ENCODE measurements around the gene BTBD16. TPM values are rescaled to one million over a fixed set of nuclear protein-coding genes. Genes with fewer than 3 reads are reported as not detected.

Gene BTBD16
- total and polyA plus RNA-seq, 3 experiments from 2014 or later = not detected

DNA sequence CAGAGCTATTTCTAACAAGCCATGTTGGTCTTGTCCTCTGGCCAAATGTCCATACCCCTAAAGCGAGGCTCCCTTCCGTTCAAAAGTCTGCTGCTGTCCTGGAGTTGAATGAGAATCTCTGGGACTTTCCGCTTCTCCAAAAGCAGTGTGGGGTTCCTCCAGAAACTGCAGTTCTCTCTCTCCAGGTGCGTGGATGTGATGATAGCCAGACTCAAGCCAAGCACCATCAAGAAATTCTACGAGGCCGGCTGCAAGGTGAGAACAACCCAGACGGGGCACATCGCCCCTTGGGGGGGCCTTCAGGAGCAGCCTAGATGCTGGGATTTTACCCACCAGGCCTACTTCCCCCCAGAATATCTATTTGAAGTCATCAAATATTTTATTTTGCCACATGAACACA lies 26.5 kb downstream of the BTBD16 start:
- POLR2A ChIA-PET = no interaction called here
- H3K4me3 Mint-ChIP-seq = no peak overlapping the region
- no peaks in the 10 kb centered on the region for H3K9me3 Mint-ChIP-seq
- H3K27ac ChIP-seq (ENCODE audit: low read depth, low read length) = no peak overlapping the region
- H3K36me3 Mint-ChIP-seq = no peaks in the 10 kb centered on the region
- peaks cover 13% of the 10 kb centered on the region for H3K4me1 ChIP-seq (ENCODE audit: insufficient read depth, low read length)
- peaks cover 6 to 14% of the 10 kb centered on the region in 2 donors for H3K27me3 Mint-ChIP-seq
- CTCF ChIA-PET = interaction anchor here (2.2 to 2.5 kb wide), 2 partner anchors 137 to 268 kb away, joined by 17 to 29 read pairs; no protein-coding TSS in a partner anchor
- H3K27me3 ChIP-seq (ENCODE audit: insufficient read depth, low read length, poor library complexity, severe bottlenecking) = no peaks in the 10 kb centered on the region
- peak overlapping the region in 1 of 8 donors; percentile 7 for H3K27ac Mint-ChIP-seq
- no peak overlapping the region for H3K4me3 ChIP-seq (ENCODE audit: low read length)
- H3K4me1 Mint-ChIP-seq = peaks cover 13 to 29% (median 16%) of the 10 kb centered on the region in 3 donors
- H3K36me3 ChIP-seq (ENCODE audit: insufficient read depth, low read length) = no peaks in the 10 kb centered on the region
- no peak for DNase-seq
- H3K9me3 ChIP-seq (ENCODE audit: low read length) = no peaks in the 10 kb centered on the region

- Mint-ChIP-seq H3K9me3 (no peaks in the 10 kb centered on the region), H3K36me3 (no peaks in the 10 kb centered on the region), H3K4me3 (no peak overlapping the region), H3K27me3 (peaks cover 6 to 14% of the 10 kb centered on the region in 2 donors), H3K4me1 (peaks cover 13 to 26% (median 14%) of the 10 kb centered on the region in 3 donors), H3K27ac (no peak overlapping the region)
- Histone ChIP-seq H3K27ac (ENCODE audit: low read depth, low read length) (no peak overlapping the region), H3K4me3 (ENCODE audit: low read length) (no peak overlapping the region), H3K4me1 (ENCODE audit: insufficient read depth, low read length) (peaks cover 13% of the 10 kb centered on the region), H3K36me3 (ENCODE audit: insufficient read depth, low read length) (no peaks in the 10 kb centered on the region), H3K9me3 (ENCODE audit: low read length) (no peaks in the 10 kb centered on the region), H3K27me3 (ENCODE audit: insufficient read depth, low read length, poor library complexity, severe bottlenecking) (no peaks in the 10 kb centered on the region)
- POLR2A ChIA-PET = no interaction called here
- DNase-seq = no peak
- CTCF ChIA-PET = interaction anchor here (0.9 to 2.5 kb wide), 14 partner anchors 14 to 525 kb away, joined by 3 to 29 read pairs (median 3); no protein-coding TSS in a partner anchor
These were observed 27.1 kb downstream of the BTBD16 start for GRCh38 chr10:122298206-122298597.

GRCh38 chr10:122298598-122299301 lies 27.7 kb downstream of the BTBD16 start:
- Histone ChIP-seq H3K36me3 (ENCODE audit: insufficient read depth, low read length) (no peaks in the 10 kb centered on the region), H3K27me3 (ENCODE audit: insufficient read depth, low read length, poor library complexity, severe bottlenecking) (no peaks in the 10 kb centered on the region), H3K9me3 (ENCODE audit: low read length) (no peaks in the 10 kb centered on the region), H3K4me1 (ENCODE audit: insufficient read depth, low read length) (peaks cover 13% of the 10 kb centered on the region), H3K27ac (ENCODE audit: low read depth, low read length) (no peak overlapping the region), H3K4me3 (ENCODE audit: low read length) (no peak overlapping the region)
- Mint-ChIP-seq H3K27me3 (peaks cover 6 to 14% of the 10 kb centered on the region in 2 donors), H3K27ac (peak overlapping the region in 5 of 8 donors; percentile 7 to 92 (median 52)), H3K9me3 (no peaks in the 10 kb centered on the region), H3K36me3 (no peaks in the 10 kb centered on the region), H3K4me3 (peak overlapping the region in 5 of 7 donors; percentile 35 to 86 (median 59)), H3K4me1 (peaks cover 12 to 20% (median 13%) of the 10 kb centered on the region in 3 donors)
- CTCF ChIA-PET = interaction anchor here (0.6 to 2.5 kb wide), 28 partner anchors 9 to 524 kb away, joined by 3 to 29 read pairs (median 3); no protein-coding TSS in a partner anchor
- peak; percentile 39 to 65 (median 48) for DNase-seq
- POLR2A ChIA-PET = no interaction called here

DNA sequence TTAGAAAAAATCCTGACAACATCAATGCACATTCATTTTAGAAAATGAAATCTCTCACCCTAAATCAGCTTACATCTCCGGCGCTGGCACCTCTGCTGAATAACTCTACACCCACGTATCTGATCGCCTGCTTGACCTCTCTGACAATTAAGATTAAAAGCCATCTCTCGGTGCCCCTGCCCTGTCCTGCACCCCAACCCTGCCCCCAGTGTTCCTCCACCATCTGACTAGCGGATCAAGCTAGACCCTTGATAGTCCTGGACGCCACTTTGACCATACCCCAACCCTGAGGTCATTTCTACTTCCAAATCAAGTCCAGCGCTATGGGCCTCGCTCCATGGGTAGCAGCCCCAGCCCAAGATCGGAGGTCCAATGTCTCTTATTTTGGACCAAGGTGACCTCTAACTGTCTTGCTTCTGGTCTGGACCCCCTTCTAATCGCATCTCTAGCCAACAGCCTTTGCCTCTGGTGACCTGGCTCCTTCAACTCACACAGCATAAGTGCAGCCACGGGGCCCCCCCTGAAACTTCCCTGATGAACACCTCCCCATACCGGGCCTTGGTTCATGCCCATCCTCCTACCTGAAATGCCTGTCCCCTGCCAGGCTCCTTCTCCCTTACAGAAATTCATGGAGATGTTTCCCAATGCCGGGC lies 28.5 kb downstream of the BTBD16 start:
- no peak overlapping the region for H3K4me3 ChIP-seq (ENCODE audit: low read length)
- ChIA-PET POLR2A (no interaction called here), CTCF (interaction anchor here (0.6 to 2.5 kb wide), 26 partner anchors 8 to 406 kb away, joined by 3 to 29 read pairs (median 3); no protein-coding TSS in a partner anchor)
- H3K27ac ChIP-seq (ENCODE audit: low read depth, low read length) = no peak overlapping the region
- no peaks in the 10 kb centered on the region for H3K27me3 ChIP-seq (ENCODE audit: insufficient read depth, low read length, poor library complexity, severe bottlenecking)
- peaks cover 6 to 14% of the 10 kb centered on the region in 2 donors for H3K27me3 Mint-ChIP-seq
- peak overlapping the region in 1 of 7 donors; percentile 21 for H3K4me3 Mint-ChIP-seq
- no peaks in the 10 kb centered on the region for H3K9me3 Mint-ChIP-seq
- DNase-seq = no peak
- H3K4me1 Mint-ChIP-seq = peaks cover 12 to 20% (median 13%) of the 10 kb centered on the region in 3 donors
- H3K27ac Mint-ChIP-seq = peak overlapping the region in 4 of 8 donors; percentile 23 to 92 (median 72)
- peaks cover 9% of the 10 kb centered on the region for H3K4me1 ChIP-seq (ENCODE audit: insufficient read depth, low read length)
- H3K36me3 Mint-ChIP-seq = no peaks in the 10 kb centered on the region
- H3K9me3 ChIP-seq (ENCODE audit: low read length) = no peaks in the 10 kb centered on the region
- H3K36me3 ChIP-seq (ENCODE audit: insufficient read depth, low read length) = no peaks in the 10 kb centered on the region

GRCh38 chr10:122301055-122301810 lies 30.1 kb downstream of the BTBD16 start:
- Histone ChIP-seq H3K9me3 (ENCODE audit: low read length) (no peaks in the 10 kb centered on the region), H3K27me3 (ENCODE audit: insufficient read depth, low read length, poor library complexity, severe bottlenecking) (no peaks in the 10 kb centered on the region), H3K36me3 (ENCODE audit: insufficient read depth, low read length) (no peaks in the 10 kb centered on the region), H3K4me3 (ENCODE audit: low read length) (no peak overlapping the region), H3K27ac (ENCODE audit: low read depth, low read length) (no peak overlapping the region), H3K4me1 (ENCODE audit: insufficient read depth, low read length) (no peaks in the 10 kb centered on the region)
- Mint-ChIP-seq H3K9me3 (peaks cover 0 to 4% (median 0%) of the 10 kb centered on the region in 5 donors), H3K36me3 (no peaks in the 10 kb centered on the region), H3K27ac (peak overlapping the region in 4 of 8 donors; percentile 84 to 93 (median 90)), H3K27me3 (peaks cover 7 to 14% of the 10 kb centered on the region in 2 donors), H3K4me1 (peaks cover 3 to 9% (median 5%) of the 10 kb centered on the region in 3 donors), H3K4me3 (peak overlapping the region in 1 of 7 donors; percentile 35)
- ChIA-PET POLR2A (no interaction called here), CTCF (interaction anchor here (1.4 to 2.3 kb wide), 2 partner anchors 133 to 264 kb away, joined by 4 to 5 read pairs; no protein-coding TSS in a partner anchor)
- peak in 2 of 5 donors; percentile 9 to 46 for DNase-seq

DNA sequence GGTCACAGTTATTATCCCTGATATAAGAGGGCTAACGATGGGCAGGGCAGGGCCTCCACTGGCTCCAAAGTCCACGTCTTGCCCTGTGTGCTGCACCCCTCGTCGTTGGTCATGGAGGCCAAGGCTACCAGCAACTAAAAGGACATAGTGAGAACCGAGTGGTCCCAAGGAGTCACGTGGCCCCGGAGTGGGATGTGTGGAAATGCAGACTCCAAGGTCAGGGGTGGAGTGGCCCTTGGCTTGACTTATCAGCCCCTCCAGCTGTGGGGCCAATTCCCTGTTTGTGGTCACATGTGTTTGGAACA lies 30.7 kb downstream of the BTBD16 start:
- no peak for DNase-seq
- Histone ChIP-seq H3K27ac (ENCODE audit: low read depth, low read length) (no peak overlapping the region), H3K9me3 (ENCODE audit: low read length) (no peaks in the 10 kb centered on the region), H3K36me3 (ENCODE audit: insufficient read depth, low read length) (no peaks in the 10 kb centered on the region), H3K4me3 (ENCODE audit: low read length) (no peak overlapping the region), H3K27me3 (ENCODE audit: insufficient read depth, low read length, poor library complexity, severe bottlenecking) (no peaks in the 10 kb centered on the region), H3K4me1 (ENCODE audit: insufficient read depth, low read length) (no peaks in the 10 kb centered on the region)
- peaks cover 0 to 4% (median 0%) of the 10 kb centered on the region in 5 donors for H3K9me3 Mint-ChIP-seq
- peaks cover 7 to 11% of the 10 kb centered on the region in 2 donors for H3K27me3 Mint-ChIP-seq
- H3K4me1 Mint-ChIP-seq = peaks cover 3 to 9% (median 5%) of the 10 kb centered on the region in 3 donors
- H3K4me3 Mint-ChIP-seq = peak overlapping the region in 1 of 7 donors; percentile 33
- POLR2A ChIA-PET = no interaction called here
- peak overlapping the region in 4 of 8 donors; percentile 17 to 93 (median 90) for H3K27ac Mint-ChIP-seq
- no peaks in the 10 kb centered on the region for H3K36me3 Mint-ChIP-seq
- CTCF ChIA-PET = interaction anchor here (1.1 to 2.3 kb wide), 3 partner anchors 133 to 264 kb away, joined by 3 to 5 read pairs (median 4); no protein-coding TSS in a partner anchor

DNA sequence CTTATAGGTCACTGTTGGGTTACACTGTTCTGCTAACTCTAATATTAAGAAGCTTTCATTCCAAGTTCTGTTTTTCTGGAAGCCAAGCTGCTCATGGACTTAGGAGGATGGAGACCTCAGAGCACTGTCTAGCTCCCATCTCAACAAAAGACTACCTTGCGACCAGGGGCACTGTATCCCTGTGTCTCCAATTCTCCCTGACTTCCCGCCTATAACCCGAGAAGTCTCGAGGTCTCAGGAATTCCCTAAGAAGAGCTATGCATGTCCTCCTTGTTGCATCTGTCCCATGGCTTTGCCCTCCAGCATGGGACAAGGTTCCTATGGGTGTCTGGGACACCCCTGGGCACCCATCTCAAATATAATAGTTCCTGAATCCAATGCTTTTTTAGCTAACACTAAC lies 31.2 kb downstream of the BTBD16 start:
- no peak for DNase-seq
- peaks cover 0 to 4% (median 0%) of the 10 kb centered on the region in 5 donors for H3K9me3 Mint-ChIP-seq
- peaks cover 3 to 8% of the 10 kb centered on the region in 2 donors for H3K27me3 Mint-ChIP-seq
- Histone ChIP-seq H3K36me3 (ENCODE audit: insufficient read depth, low read length) (no peaks in the 10 kb centered on the region), H3K4me3 (ENCODE audit: low read length) (no peak overlapping the region), H3K27ac (ENCODE audit: low read depth, low read length) (no peak overlapping the region), H3K4me1 (ENCODE audit: insufficient read depth, low read length) (no peaks in the 10 kb centered on the region), H3K9me3 (ENCODE audit: low read length) (no peaks in the 10 kb centered on the region), H3K27me3 (ENCODE audit: insufficient read depth, low read length, poor library complexity, severe bottlenecking) (no peaks in the 10 kb centered on the region)
- H3K36me3 Mint-ChIP-seq = no peaks in the 10 kb centered on the region
- ChIA-PET POLR2A (no interaction called here), CTCF (interaction anchor here (0.9 to 2.3 kb wide), 4 partner anchors 16 to 263 kb away, joined by 3 to 5 read pairs (median 4); no protein-coding TSS in a partner anchor)
- H3K4me1 Mint-ChIP-seq = peaks cover 3 to 9% (median 5%) of the 10 kb centered on the region in 3 donors
- H3K4me3 Mint-ChIP-seq = peak overlapping the region in 1 of 7 donors; percentile 33
- H3K27ac Mint-ChIP-seq = peak overlapping the region in 3 of 8 donors; percentile 8 to 69 (median 67)
